Stimulated activated naive CD8-positive, alpha-beta T cell treated with anti-CD3 and anti-CD28 coated beads, Interleukin-15, amount 100 ng/mL, for 72 hours (primary cell): ENCODE measurements around the gene PCSK6.
"Not testable (repeated sequence)": the region's sequence is repeated elsewhere in the genome, so short reads cannot be mapped to it uniquely, and the experiment has no call there.

Source experiments
- ATAC-seq: fragments of 150-1000 bp; cut with Tn5 transposase; 2 replicates; pipeline ENCODE4 v1.10.0; 2021; ENCODE audit warnings: mild to moderate bottlenecking, moderate library complexity
- DNase-seq, 2 donors: peaks; one replicate each; pipeline ENCODE4 v3.0.0; 2021 to 2022
- H3K27ac Mint-ChIP-seq, 2 donors: one replicate each; pipeline ENCODE4 v1.8.0; 2022; ENCODE audit warnings: mild to moderate bottlenecking in 2 of 2, mixed read lengths in 2 of 2, moderate library complexity in 2 of 2
- H3K27me3 Mint-ChIP-seq: one replicate; pipeline ENCODE4 v1.8.0; 2022; ENCODE audit warnings: mixed read lengths
- H3K4me1 Mint-ChIP-seq: one replicate; pipeline ENCODE4 v1.8.0; 2022; ENCODE audit warnings: mild to moderate bottlenecking, mixed read lengths
- H3K4me3 Mint-ChIP-seq, 2 donors: one replicate each; pipeline ENCODE4 v1.8.0; 2022; ENCODE audit warnings: mild to moderate bottlenecking in 2 of 2, mixed read lengths in 2 of 2, moderate library complexity in 1 of 2
- H3K9me3 Mint-ChIP-seq, 2 donors: one replicate each; pipeline ENCODE4 v1.8.0; 2022; ENCODE audit warnings: mixed read lengths in 2 of 2

Gene PCSK6

GRCh38 chr15:101376615-101377395 lies 112.7 kb downstream of the PCSK6 start:
- H3K4me3 Mint-ChIP-seq: peak overlapping the region in 1 of 2 donors; percentile 29
- peaks cover 33% of the 10 kb centered on the region for H3K4me1 Mint-ChIP-seq
- no peaks in the 10 kb centered on the region for H3K9me3 Mint-ChIP-seq
- peak overlapping the region in 1 of 2 donors; percentile 13 for H3K27ac Mint-ChIP-seq
- peaks cover 11% of the 10 kb centered on the region for H3K27me3 Mint-ChIP-seq
- DNase-seq: no peak
- ATAC-seq: peak; percentile 35

- H3K9me3 Mint-ChIP-seq, H3K4me3 Mint-ChIP-seq, ATAC-seq, DNase-seq: not testable (repeated sequence)
- Mint-ChIP-seq H3K4me1 (peaks cover 33% of the 10 kb centered on the region), H3K27ac (peak overlapping the region; percentile 54 to 57), H3K27me3 (peaks cover 11% of the 10 kb centered on the region)
Measured at GRCh38 chr15:101375006-101375405, 114.5 kb downstream of the PCSK6 start.

GRCh38 chr15:101374326-101374725 lies 115.2 kb downstream of the PCSK6 start:
- ATAC-seq (no peak), DNase-seq (no peak)
- Mint-ChIP-seq H3K4me1 (peaks cover 30% of the 10 kb centered on the region), H3K9me3 (no peaks in the 10 kb centered on the region), H3K27ac (peak overlapping the region in 1 of 2 donors; percentile 3), H3K4me3 (no peak overlapping the region), H3K27me3 (peaks cover 11% of the 10 kb centered on the region)

GRCh38 chr15:101373577-101373976 lies 115.9 kb downstream of the PCSK6 start:
- peaks cover 11% of the 10 kb centered on the region for H3K27me3 Mint-ChIP-seq
- H3K9me3 Mint-ChIP-seq: no peaks in the 10 kb centered on the region
- peaks cover 28% of the 10 kb centered on the region for H3K4me1 Mint-ChIP-seq
- ATAC-seq (no peak), DNase-seq (no peak)
- H3K4me3 Mint-ChIP-seq: no peak overlapping the region
- no peak overlapping the region for H3K27ac Mint-ChIP-seq

GRCh38 chr15:101372960-101373525 lies 116.5 kb downstream of the PCSK6 start:
- no peak for DNase-seq
- Mint-ChIP-seq H3K4me3 (peak overlapping the region in 1 of 2 donors; percentile 18), H3K9me3 (no peaks in the 10 kb centered on the region)

GRCh38 chr15:101372149-101372577 lies 117.3 kb downstream of the PCSK6 start:
- DNase-seq (no peak), ATAC-seq (no peak)
- no peak overlapping the region for H3K27ac Mint-ChIP-seq
- H3K4me3 Mint-ChIP-seq: peak overlapping the region in 1 of 2 donors; percentile 17
- no peaks in the 10 kb centered on the region for H3K9me3 Mint-ChIP-seq
- peaks cover 26% of the 10 kb centered on the region for H3K4me1 Mint-ChIP-seq
- peaks cover 11% of the 10 kb centered on the region for H3K27me3 Mint-ChIP-seq

More at GRCh38 chr15:101372960-101373525, 116.5 kb downstream of the PCSK6 start:
- ATAC-seq: no peak
- Mint-ChIP-seq H3K27me3 (peaks cover 11% of the 10 kb centered on the region), H3K27ac (no peak overlapping the region), H3K4me1 (peaks cover 28% of the 10 kb centered on the region)

GRCh38 chr15:101371519-101371918 lies 118.0 kb downstream of the PCSK6 start:
- no peak overlapping the region for H3K4me3 Mint-ChIP-seq
- ATAC-seq: no peak
- peaks cover 11% of the 10 kb centered on the region for H3K27me3 Mint-ChIP-seq
- H3K9me3 Mint-ChIP-seq: no peaks in the 10 kb centered on the region
- DNase-seq: no peak
- H3K4me1 Mint-ChIP-seq: peaks cover 19% of the 10 kb centered on the region
- no peak overlapping the region for H3K27ac Mint-ChIP-seq

- DNase-seq: no peak
Measured at GRCh38 chr15:101371081-101371480, 118.4 kb downstream of the PCSK6 start.

GRCh38 chr15:101370330-101371024 lies 119.0 kb downstream of the PCSK6 start:
- DNase-seq: no peak
- Mint-ChIP-seq H3K4me3 (no peak overlapping the region), H3K4me1 (peaks cover 14% of the 10 kb centered on the region), H3K27me3 (peaks cover 11% of the 10 kb centered on the region), H3K9me3 (no peaks in the 10 kb centered on the region), H3K27ac (no peak overlapping the region)
- no peak for ATAC-seq

More at GRCh38 chr15:101371081-101371480, 118.4 kb downstream of the PCSK6 start:
- H3K9me3 Mint-ChIP-seq: no peaks in the 10 kb centered on the region
- no peak overlapping the region for H3K27ac Mint-ChIP-seq
- peaks cover 11% of the 10 kb centered on the region for H3K27me3 Mint-ChIP-seq
- peaks cover 15% of the 10 kb centered on the region for H3K4me1 Mint-ChIP-seq
- no peak overlapping the region for H3K4me3 Mint-ChIP-seq
- ATAC-seq: no peak

GRCh38 chr15:101369676-101370075 lies 119.8 kb downstream of the PCSK6 start:
- Mint-ChIP-seq H3K9me3 (peaks cover 0 to 2% of the 10 kb centered on the region in 2 donors), H3K27me3 (peaks cover 11% of the 10 kb centered on the region), H3K27ac (no peak overlapping the region), H3K4me3 (no peak overlapping the region), H3K4me1 (peaks cover 14% of the 10 kb centered on the region)
- no peak for ATAC-seq
- DNase-seq: no peak

GRCh38 chr15:101368861-101369642 lies 120.5 kb downstream of the PCSK6 start:
- Mint-ChIP-seq H3K27ac (no peak overlapping the region), H3K4me3 (no peak overlapping the region)

GRCh38 chr15:101368086-101368780 lies 121.3 kb downstream of the PCSK6 start:
- Mint-ChIP-seq H3K4me1 (peaks cover 9% of the 10 kb centered on the region), H3K4me3 (no peak overlapping the region), H3K27me3 (peaks cover 11% of the 10 kb centered on the region), H3K27ac (peak overlapping the region in 1 of 2 donors; percentile 38), H3K9me3 (peaks cover 0 to 5% of the 10 kb centered on the region in 2 donors)
- no peak for DNase-seq
- no peak for ATAC-seq

More at GRCh38 chr15:101368861-101369642, 120.5 kb downstream of the PCSK6 start:
- DNase-seq: no peak
- Mint-ChIP-seq H3K4me1 (peaks cover 14% of the 10 kb centered on the region), H3K9me3 (peaks cover 0 to 5% of the 10 kb centered on the region in 2 donors), H3K27me3 (peaks cover 11% of the 10 kb centered on the region)
- ATAC-seq: no peak

- DNase-seq (no peak), ATAC-seq (no peak)
- peaks cover 0 to 5% of the 10 kb centered on the region in 2 donors for H3K9me3 Mint-ChIP-seq
- no peak overlapping the region for H3K4me3 Mint-ChIP-seq
- peaks cover 14% of the 10 kb centered on the region for H3K27me3 Mint-ChIP-seq
- H3K27ac Mint-ChIP-seq: no peak overlapping the region
- H3K4me1 Mint-ChIP-seq: no peaks in the 10 kb centered on the region
Measured at GRCh38 chr15:101366853-101367252, 122.7 kb downstream of the PCSK6 start.

- Mint-ChIP-seq H3K27me3 (peaks cover 14% of the 10 kb centered on the region), H3K27ac (no peak overlapping the region), H3K9me3 (peaks cover 0 to 5% of the 10 kb centered on the region in 2 donors), H3K4me3 (no peak overlapping the region), H3K4me1 (peaks cover 8% of the 10 kb centered on the region)
- ATAC-seq (no peak), DNase-seq (no peak)
Measured at GRCh38 chr15:101362986-101363566, 126.4 kb downstream of the PCSK6 start.
